ENCODE results near the gene CYP11A1. TPM values are rescaled to one million over a fixed set of nuclear protein-coding genes. Genes with fewer than 3 reads are reported as not detected.

The CYP11A1 gene
- 24.2 TPM for total RNA-seq (2013)
- not detected for polyA plus RNA-seq
- not detected in 2 replicates for polyA minus RNA-seq
- 0 to 1.1 (median 0) reads per million in 11 experiments for total RNA-seq

GRCh38 chr15:74367296-74367854, at the start of gene CYP11A1:
CYP11A1 (minus strand) TSS chr15:74367646; CDS start chr15:74367585, 61 bp downstream.
- Histone ChIP-seq H3K9me3 (replicated peaks in 1 of 2; ENCODE audit: control insufficient read depth in 1 of 2, insufficient read depth in 1 of 2, low read length in 2 of 2) (no peaks in the 10 kb centered on the region), H3K79me2 (ENCODE audit: insufficient read depth, low read length) (no peaks in the 10 kb centered on the region), H3K9ac (ENCODE audit: insufficient read depth, low read length, poor library complexity, severe bottlenecking) (no peak within 1 kb of the TSS), H3K27ac (ENCODE audit: low read depth in 1 of 2, low read length in 2 of 2) (no peak within 1 kb of the TSS), H3K27me3 (ENCODE audit: control insufficient read depth in 2 of 2, insufficient read depth in 2 of 2, low read length in 2 of 2) (peaks cover 19 to 64% of the 10 kb centered on the region in 2 donors), H3K4me1 (ENCODE audit: control insufficient read depth in 1 of 2, insufficient read depth in 2 of 2, low read length in 2 of 2) (peaks cover 5 to 8% of the 10 kb centered on the region in 2 donors), H3K4me3 (replicated peaks in 1 of 3; ENCODE audit: low read depth in 2 of 3, low read length in 3 of 3) (no peak within 1 kb of the TSS), H4K20me1 (ENCODE audit: insufficient read depth, low read length) (no peaks in the 10 kb centered on the region), H3K4me2 (replicated peaks; ENCODE audit: extremely low read depth, low read length, poor library complexity, severe bottlenecking) (no peak within 1 kb of the TSS), H3K36me3 (replicated peaks in 1 of 2; ENCODE audit: control insufficient read depth in 1 of 2, insufficient read depth in 2 of 2, low read length in 2 of 2) (no peaks in the 10 kb centered on the region), H2AFZ (ENCODE audit: insufficient read depth, low read depth, low read length, poor library complexity, severe bottlenecking) (no peak within 1 kb of the TSS)
- Mint-ChIP-seq H3K9me3 (peaks cover 0 to 9% (median 0%) of the 10 kb centered on the region in 7 donors), H3K4me1 (peaks cover 12% of the 10 kb centered on the region), H3K4me3 (peak within 1 kb of the TSS; percentile 12 to 75), H3K27me3 (ENCODE audit: low read depth in 3 of 3) (peaks cover 61 to 76% (median 64%) of the 10 kb centered on the region in 3 donors), H3K27ac (no peak within 1 kb of the TSS), H3K36me3 (peaks cover 0 to 1% of the 10 kb centered on the region in 2 donors)
- intact Hi-C loops (cut with micrococcal nuclease), result no loop called here
- no peak for TF ChIP-seq CTCF (IDR thresholded peaks at IDR 0.05)
- no peak for DNase-seq
- 92% methylated on average over 12 of the region's 12 CpGs for WGBS (ENCODE audit: insufficient coverage)

GRCh38 chr15:74417225-74417624, 49.8 kb upstream of the CYP11A1 start:
- Histone ChIP-seq H4K20me1 (ENCODE audit: insufficient read depth, low read length) (no peaks in the 10 kb centered on the region), H3K9me3 (replicated peaks in 1 of 2; ENCODE audit: control insufficient read depth in 1 of 2, insufficient read depth in 1 of 2, low read length in 2 of 2) (no peaks in the 10 kb centered on the region), H3K9ac (ENCODE audit: insufficient read depth, low read length, poor library complexity, severe bottlenecking) (no peak overlapping the region), H3K4me1 (ENCODE audit: control insufficient read depth in 1 of 2, insufficient read depth in 2 of 2, low read length in 2 of 2) (peaks cover 7 to 11% of the 10 kb centered on the region in 2 donors), H3K36me3 (replicated peaks in 1 of 2; ENCODE audit: control insufficient read depth in 1 of 2, insufficient read depth in 2 of 2, low read length in 2 of 2) (no peaks in the 10 kb centered on the region), H3K27ac (ENCODE audit: low read depth in 1 of 2, low read length in 2 of 2) (no peak overlapping the region), H3K27me3 (ENCODE audit: control insufficient read depth in 2 of 2, insufficient read depth in 2 of 2, low read length in 2 of 2) (no peaks in the 10 kb centered on the region), H2AFZ (ENCODE audit: insufficient read depth, low read depth, low read length, poor library complexity, severe bottlenecking) (no peak overlapping the region), H3K79me2 (ENCODE audit: insufficient read depth, low read length) (no peaks in the 10 kb centered on the region), H3K4me2 (replicated peaks; ENCODE audit: extremely low read depth, low read length, poor library complexity, severe bottlenecking) (no peak overlapping the region), H3K4me3 (replicated peaks in 1 of 3; ENCODE audit: low read depth in 2 of 3, low read length in 3 of 3) (no peak overlapping the region)
- 96% methylated on average over 6 of the region's 13 CpGs for WGBS (ENCODE audit: insufficient coverage)
- Mint-ChIP-seq H3K4me3 (no peak overlapping the region), H3K4me1 (peaks cover 16% of the 10 kb centered on the region), H3K9me3 (no peaks in the 10 kb centered on the region), H3K27ac (peak overlapping the region in 1 of 7 donors; percentile 68), H3K36me3 (peaks cover 0 to 7% of the 10 kb centered on the region in 2 donors), H3K27me3 (ENCODE audit: low read depth in 3 of 3) (peaks cover 0 to 2% (median 2%) of the 10 kb centered on the region in 3 donors)
- DNase-seq, result no peak
- intact Hi-C loops (cut with micrococcal nuclease), result no loop called here
- no peak for TF ChIP-seq CTCF (IDR thresholded peaks at IDR 0.05)
